HCT116 (cell line): ENCODE data around the gene KIRREL1. TPM values are rescaled to one million over a fixed set of nuclear protein-coding genes. Genes with fewer than 3 reads are reported as not detected.

ENCODE experiments used
- ATAC-seq: fragments of 200-7000 bp; cut with Tn5 transposase; 2 replicates; pipeline ENCODE4 v1.9.1; 2020; ENCODE audit warnings: mild to moderate bottlenecking, moderate library complexity
- BruUV-seq: library from RNA; stranded (reverse); fragments of 400-500 nt; replicated peaks from 2 replicates; lab custom pipeline; 2021; lab: Mats Ljungman, UMichigan
- CTCF ChIA-PET: fragments of 300-600 bp; sonication (Branson Sonifier 250); formaldehyde crosslinking; loops from one replicate; lab custom pipeline; 2021; ENCODE audit warnings: antibody characterized with exemption; lab: Charles Lee
- POLR2A ChIA-PET: fragments of 300-600, 350-600 bp; sonication (Branson Sonifier 250); formaldehyde crosslinking; loops from one replicate; lab custom pipeline; 2021; ENCODE audit warnings: antibody characterized with exemption; lab: Charles Lee
- RAD21 ChIA-PET, 2 experiments: fragments of 300-600 bp; sonication (Branson Sonifier 250); formaldehyde crosslinking; loops; one replicate each; lab custom pipeline; 2023; ENCODE audit warnings: low total read pairs in 2 of 2; ENCODE audit not compliant: uncharacterized antibody in 2 of 2, unreplicated experiment in 2 of 2, low non-redundant PET in 1 of 2; lab: Charles Lee
- DNase-seq: peaks from one replicate; pipeline ENCODE4 v3.0.0-alpha.2; 2010; ENCODE audit warnings: low read depth, low spot score
- H2AFZ ChIP-seq: fragments of 200-600 bp; shearing (Covaris generic), sonication (generic); 2 replicates; pipeline ENCODE4 v1.6.1; 2017; ENCODE audit warnings: low read depth, mixed run types, mixed read lengths, antibody characterized with exemption, low read length; ENCODE audit not compliant: poor library complexity, severe bottlenecking
- H3K27ac ChIP-seq: 2 replicates; pipeline ENCODE4 v1.5.1; 2012; ENCODE audit warnings: low read depth, low read length
- H3K27me3 ChIP-seq: fragments of 200-600 bp; sonication (generic); 2 replicates; pipeline ENCODE4 v1.6.1; 2016; ENCODE audit warnings: mixed run types, low read length, mixed read lengths; ENCODE audit not compliant: insufficient read depth
- H3K36me3 ChIP-seq, 2 experiments: fragments of 200-500 bp in 1 of 2; fragments of 200-600 bp in 1 of 2; sonication (Bioruptor generic) in 1 of 2; sonication (generic) in 1 of 2; 2 replicates each; pipeline versions ENCODE4 v1.5.1 to v1.6.1; 2014 to 2016; ENCODE audit warnings: low read length in 2 of 2, inconsistent platforms in 1 of 2, mixed read lengths in 1 of 2, mixed run types in 1 of 2; ENCODE audit not compliant: insufficient read depth in 2 of 2, control insufficient read depth in 1 of 2
- H3K4me1 ChIP-seq, 2 experiments: fragments of 200-600 bp in 1 of 2; sonication (generic) in 1 of 2; 2 replicates each; pipeline versions ENCODE4 v1.5.1 to v1.6.1; 2012 to 2017; ENCODE audit warnings: low read length in 2 of 2, inconsistent platforms in 1 of 2, mild to moderate bottlenecking in 1 of 2, mixed read lengths in 1 of 2, mixed run types in 1 of 2, moderate library complexity in 1 of 2; ENCODE audit not compliant: insufficient read depth in 2 of 2, control insufficient read depth in 1 of 2
- H3K4me2 ChIP-seq: fragments of 200-600 bp; sonication (generic); 2 replicates; pipeline ENCODE4 v1.6.1; 2017; ENCODE audit warnings: mixed run types, low read length, mixed read lengths
- H3K4me3 ChIP-seq, 2 experiments: fragments of 200-600 bp in 1 of 2; sonication (generic) in 1 of 2; replicated peaks in 1 of 2; 2 replicates each; pipeline ENCODE4 v1.5.1; 2011 to 2016; ENCODE audit warnings: low read length in 2 of 2, control low read depth in 1 of 2, low read depth in 1 of 2, mild to moderate bottlenecking in 1 of 2, mixed read lengths in 1 of 2, mixed run types in 1 of 2
- H3K79me2 ChIP-seq: fragments of 200-600 bp; sonication (generic); 2 replicates; pipeline ENCODE4 v1.6.1; 2017; ENCODE audit warnings: mild to moderate bottlenecking, mixed run types, low read length, moderate library complexity, mixed read lengths; ENCODE audit not compliant: insufficient read depth
- H3K9ac ChIP-seq: fragments of 200-600 bp; sonication (generic); 2 replicates; pipeline ENCODE4 v1.6.1; 2016; ENCODE audit warnings: low read length, mixed read lengths
- H3K9me2 ChIP-seq: fragments of 200-600 bp; sonication (generic), shearing (Covaris generic); 2 replicates; pipeline ENCODE4 v1.6.1; 2017; ENCODE audit warnings: mixed run types, mild to moderate bottlenecking, moderate library complexity; ENCODE audit not compliant: insufficient read depth
- H3K9me3 ChIP-seq, 2 experiments: fragments of 200-500 bp in 1 of 2; fragments of 200-600 bp in 1 of 2; sonication (Bioruptor generic) in 1 of 2; sonication (generic) in 1 of 2; 2 replicates each; pipeline ENCODE4 v1.6.1; 2014 to 2017; ENCODE audit warnings: low read length in 2 of 2, mixed read lengths in 2 of 2, inconsistent platforms in 1 of 2, low read depth in 1 of 2, mild to moderate bottlenecking in 1 of 2, mixed run types in 1 of 2, moderate library complexity in 1 of 2; ENCODE audit not compliant: control insufficient read depth in 1 of 2, insufficient read depth in 1 of 2
- H4K20me1 ChIP-seq: fragments of 200-600 bp; sonication (generic), shearing (Covaris generic); 2 replicates; pipeline ENCODE4 v1.6.1; 2017; ENCODE audit warnings: mixed run types, mild to moderate bottlenecking, moderate library complexity; ENCODE audit not compliant: insufficient read depth
- ATF3 ChIP-seq: IDR thresholded peaks from 2 replicates; pipeline ENCODE4 v1.6.1; 2012
- CBX3 ChIP-seq: IDR thresholded peaks from 2 replicates; pipeline ENCODE4 v1.6.1; 2012; ENCODE audit warnings: low read depth
- EZH2 ChIP-seq: fragments of 200-600 bp; sonication (generic); IDR thresholded peaks from 2 replicates; pipeline ENCODE4 v1.6.1; 2017; ENCODE audit warnings: antibody characterized with exemption, mixed run types
- EZH2phosphoT487 ChIP-seq: fragments of 200-600 bp; IDR thresholded peaks from 2 replicates; pipeline ENCODE4 v1.6.1; 2018; ENCODE audit warnings: antibody characterized with exemption, borderline replicate concordance
- JUND ChIP-seq: IDR thresholded peaks from 2 replicates; pipeline ENCODE4 v1.6.1; 2012
- MAX ChIP-seq: IDR thresholded peaks from 2 replicates; pipeline ENCODE4 v1.6.1; 2012
- POLR2AphosphoS5 ChIP-seq: IDR thresholded peaks from 2 replicates; pipeline ENCODE4 v1.6.1; 2011; ENCODE audit warnings: mild to moderate bottlenecking, low read depth, low read length, moderate library complexity
- SP1 ChIP-seq: IDR thresholded peaks from 2 replicates; pipeline ENCODE4 v1.6.1; 2012; ENCODE audit warnings: low read depth
- ZBTB33 ChIP-seq: IDR thresholded peaks from 2 replicates; pipeline ENCODE4 v1.6.1; 2011; ENCODE audit warnings: mild to moderate bottlenecking, low read length, moderate library complexity; ENCODE audit not compliant: insufficient replicate concordance; ENCODE audit errors: extremely low read depth
- ZNF274 ChIP-seq: fragments of 200-500 bp; sonication (Bioruptor generic); IDR thresholded peaks from 2 replicates; pipeline ENCODE4 v1.6.1; 2014; ENCODE audit warnings: mild to moderate bottlenecking, low read depth, low read length, inconsistent platforms
- intact Hi-C: fragments of 100-400 bp; cut with micrococcal nuclease; formaldehyde crosslinking; loops from 2 replicates; pipeline ENCODE4 v1.10.0; 2022
- total RNA-seq: library from RNA; stranded (reverse); gene quantifications from one replicate; pipeline ENCODE4 v1.2.1, GENCODE V29; 2021; ENCODE audit not compliant: unreplicated experiment

KIRREL1 gene
- total RNA-seq, 1 experiment from 2014 or later, result 20.0 TPM

- ChIA-PET CTCF (interaction anchor here (0.6 to 5.5 kb wide), 4 partner anchors 13 to 123 kb away, joined by 3 to 223 read pairs (median 4); no protein-coding TSS in a partner anchor), POLR2A (no interaction called here), RAD21 (no interaction called here)
- no peak for ATAC-seq
- no peak for DNase-seq
- BruUV-seq, result TSS peak; percentile 73
- Histone ChIP-seq H3K9me2 (no peaks in the 10 kb centered on the region), H2AFZ (no peak overlapping the region), H3K27me3 (no peaks in the 10 kb centered on the region), H3K9me3 (no peaks in the 10 kb centered on the region), H3K4me2 (peak overlapping the region; percentile 93), H3K27ac (no peak overlapping the region), H3K79me2 (peaks cover 63% of the 10 kb centered on the region), H3K4me1 (peaks cover 10 to 26% of the 10 kb centered on the region in 2 experiments; a peak in 3 of 4 replicates), H3K9ac (peak overlapping the region; percentile 92), H4K20me1 (no peaks in the 10 kb centered on the region), H3K36me3 (no peaks in the 10 kb centered on the region), H3K4me3 (peak overlapping the region; percentile 87 to 93)
- intact Hi-C loops, result no loop called here
- TF ChIP-seq JUND (no peak), SP1 (no peak), ZBTB33 (no peak), EZH2 (no peak), MAX (no peak), POLR2AphosphoS5 (no peak), CBX3 (no peak), ZNF274 (no peak), ATF3 (no peak), EZH2phosphoT487 (no peak)
Observed at GRCh38 chr1:157994704-157995582, 1.5 kb downstream of the KIRREL1 start.
